ENCODE data around the gene NCOR2.
A peak's percentile ranks its signal among the peaks of the same experiment; 100 is the strongest.

NCOR2 gene
- total RNA-seq = 37.2 to 60.7 reads per million in 2 donors

DNA sequence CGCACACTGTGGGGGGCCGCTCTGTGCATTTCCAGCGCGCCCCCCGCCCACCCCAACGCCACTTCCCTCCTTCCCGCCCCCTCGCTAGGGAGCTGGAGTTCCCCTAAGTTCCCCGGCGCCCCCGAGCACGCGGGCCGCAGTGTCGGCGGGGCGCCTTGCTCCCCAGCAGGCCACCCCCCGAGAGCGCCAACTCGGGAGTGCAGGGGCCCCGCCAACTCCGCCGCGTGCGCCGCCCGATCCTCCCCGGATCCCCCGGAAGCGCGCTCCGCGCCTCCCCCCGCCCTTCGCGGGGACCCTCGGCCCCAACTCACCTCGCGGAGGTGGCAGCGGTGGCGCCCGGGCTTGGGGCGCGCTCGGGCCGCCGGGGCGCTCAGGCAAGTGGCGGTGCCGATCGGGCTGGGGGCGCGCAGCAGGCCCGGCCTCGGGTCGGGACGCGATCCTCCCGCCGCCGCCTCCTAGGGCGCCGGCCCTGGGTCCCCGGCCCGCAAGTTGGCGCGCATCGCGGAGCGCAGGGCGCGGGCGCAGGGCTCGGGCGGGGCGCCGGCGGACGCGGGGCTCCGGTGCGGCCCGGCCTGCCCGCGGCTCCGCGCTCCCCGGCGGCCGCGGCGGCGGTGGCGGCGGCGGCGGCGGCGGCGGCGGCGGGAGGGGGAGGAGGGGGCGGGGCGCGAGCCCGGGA, at the start of gene NCOR2:
Gene NCOR2 (minus strand): TSS at position 616 of the 676 bp plus-strand sequence. CDS start 72,361 bp downstream, outside the sequence.
- DNase-seq = peak; percentile 40

DNA sequence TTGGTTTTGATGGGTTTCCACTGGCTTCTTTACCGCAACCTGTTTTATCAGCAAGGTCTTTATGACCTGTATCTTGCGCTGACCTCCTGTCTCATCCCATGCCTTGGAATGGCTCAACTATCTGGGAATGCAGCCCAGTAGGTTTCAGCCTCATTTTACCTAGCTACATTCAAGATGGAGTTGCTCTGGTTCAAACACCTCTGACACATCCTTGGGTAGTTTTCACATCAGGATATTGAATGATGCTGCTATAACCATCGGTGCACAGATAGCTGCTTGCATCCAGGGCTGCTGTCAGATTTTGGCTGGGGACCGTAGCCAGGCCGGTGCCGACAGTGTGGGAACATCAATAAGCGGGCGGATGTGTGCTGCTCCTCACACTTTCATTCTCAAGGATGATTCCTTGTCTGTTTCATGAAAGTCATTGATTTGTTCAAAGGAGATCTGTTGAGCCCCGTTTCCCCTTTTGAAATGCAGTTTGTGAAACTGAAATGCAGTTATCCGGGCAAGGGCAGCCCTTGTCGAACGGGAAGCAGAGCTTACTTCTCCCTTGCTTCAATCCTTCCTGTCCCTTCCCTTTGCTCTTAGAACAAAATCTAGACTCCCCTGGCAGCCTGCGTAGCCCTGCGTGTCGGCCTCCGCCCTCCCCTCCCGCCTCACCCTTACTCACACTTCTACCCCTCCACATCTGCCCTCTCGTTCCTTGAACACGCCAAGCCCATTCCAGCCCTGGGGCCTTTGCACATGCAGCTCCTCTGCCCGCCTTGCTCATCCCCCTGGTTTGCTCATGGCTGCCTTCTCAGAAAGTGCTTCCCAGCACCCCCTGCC, 49.2 kb upstream of the NCOR2 start:
- no peak for DNase-seq

DNA sequence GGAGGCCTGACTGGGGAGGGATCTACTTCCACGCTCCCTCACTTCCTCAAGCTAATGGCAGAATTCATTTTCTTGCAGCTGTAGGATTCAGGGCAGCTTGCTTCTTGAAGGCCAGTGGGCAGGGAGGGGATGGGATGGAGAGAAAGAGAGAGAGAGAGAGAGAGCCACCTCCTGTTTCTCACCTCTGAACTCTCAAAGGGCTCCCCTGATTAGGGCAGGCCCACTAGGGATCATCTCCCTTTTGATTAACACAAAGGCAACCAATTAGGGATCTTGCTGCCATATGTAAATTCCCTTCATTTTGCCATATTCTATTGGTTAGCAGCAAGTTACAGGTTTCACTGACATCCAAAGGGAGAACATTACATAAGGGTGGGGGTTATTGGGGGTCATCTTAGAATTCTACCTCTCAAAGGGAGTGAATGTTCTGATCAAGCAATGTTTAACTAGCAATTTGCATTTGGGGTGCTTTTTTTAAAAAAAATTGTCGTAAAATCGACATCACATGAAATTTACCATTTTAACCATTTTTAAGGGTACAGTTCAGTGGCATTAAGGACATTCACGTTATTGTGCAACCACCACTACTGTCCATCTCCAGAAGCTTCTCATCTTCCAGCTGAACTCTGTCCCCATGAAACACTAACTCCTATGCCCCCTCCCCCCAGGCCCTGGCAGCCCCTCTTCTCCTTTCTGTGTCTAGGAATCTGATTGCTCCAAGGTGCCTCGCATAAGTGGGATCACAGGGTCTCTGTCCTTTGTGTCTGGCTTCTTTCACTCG, 47.3 kb upstream of the NCOR2 start:
- DNase-seq = no peak

DNA sequence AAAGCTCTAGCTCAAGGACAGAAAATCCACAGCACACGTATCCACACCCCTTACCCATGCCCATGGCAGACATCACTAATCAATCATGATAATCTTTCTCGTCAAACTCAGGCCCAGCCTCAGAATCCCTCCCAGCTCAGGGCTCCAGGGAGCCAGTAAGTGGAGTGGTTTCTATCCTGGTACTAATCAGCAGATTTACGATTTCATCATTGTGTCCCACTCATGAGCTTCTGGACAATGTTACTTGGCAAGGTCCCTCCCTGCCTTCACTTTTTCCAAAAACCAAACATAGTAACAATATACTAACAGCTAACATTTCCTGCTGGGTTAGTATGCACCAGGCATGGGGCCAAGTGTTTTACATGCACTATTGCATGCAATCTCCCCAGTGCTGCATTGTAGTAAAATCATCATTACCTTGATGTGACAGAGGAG, 45.8 kb upstream of the NCOR2 start:
- no peak for DNase-seq

DNA sequence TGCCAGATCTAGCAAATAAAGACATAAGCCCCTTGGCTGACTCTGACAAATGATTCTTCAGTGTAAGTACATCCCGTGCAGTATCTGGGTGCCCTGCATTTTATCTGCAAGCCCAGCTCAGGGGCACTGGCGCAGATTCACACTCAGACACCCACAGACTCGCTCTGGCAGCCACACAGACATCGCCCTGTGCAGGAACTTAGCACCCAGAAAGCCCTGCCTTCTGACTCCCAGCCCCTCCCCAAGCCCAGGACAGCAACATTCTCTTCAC, 44.9 kb upstream of the NCOR2 start:
- no peak for DNase-seq

DNA sequence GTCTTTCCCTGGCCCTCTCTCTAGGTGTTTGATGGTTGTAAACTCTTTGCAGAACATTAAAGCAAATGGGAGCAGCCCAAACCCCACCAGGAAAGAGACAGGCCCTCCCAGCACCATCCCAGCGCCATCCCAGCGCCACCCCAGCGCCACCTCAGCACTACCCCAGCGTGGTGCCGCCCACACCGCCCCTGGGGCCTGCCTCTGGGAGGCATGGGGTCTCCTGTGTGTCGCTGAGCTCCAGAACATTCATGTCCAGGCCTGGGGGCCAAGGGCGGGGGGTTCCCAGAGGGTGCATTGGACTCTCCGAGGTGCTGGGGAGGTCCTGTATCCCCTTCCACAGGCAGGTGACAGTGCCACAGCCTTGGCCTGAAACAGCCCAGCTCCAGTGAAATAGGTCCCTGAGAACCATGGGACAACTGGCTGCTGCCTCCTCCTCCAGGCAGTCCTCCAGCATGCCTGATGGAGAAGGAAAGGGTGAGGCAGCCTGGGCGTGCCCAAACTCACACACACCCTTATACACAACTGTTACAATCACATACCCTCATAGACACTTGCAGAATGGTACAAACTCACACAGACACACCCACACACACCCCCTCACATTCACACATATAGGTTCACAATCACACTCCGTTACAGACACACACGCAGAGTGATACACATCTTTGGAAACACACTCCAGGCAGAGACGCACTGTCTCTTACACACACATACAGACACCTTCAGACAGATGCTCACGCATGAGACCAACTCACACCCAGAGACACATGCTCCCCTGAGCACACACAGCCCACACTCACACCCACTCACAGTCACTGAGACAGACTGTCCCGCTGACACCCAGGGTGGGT, 44.4 kb upstream of the NCOR2 start:
- DNase-seq = no peak

DNA sequence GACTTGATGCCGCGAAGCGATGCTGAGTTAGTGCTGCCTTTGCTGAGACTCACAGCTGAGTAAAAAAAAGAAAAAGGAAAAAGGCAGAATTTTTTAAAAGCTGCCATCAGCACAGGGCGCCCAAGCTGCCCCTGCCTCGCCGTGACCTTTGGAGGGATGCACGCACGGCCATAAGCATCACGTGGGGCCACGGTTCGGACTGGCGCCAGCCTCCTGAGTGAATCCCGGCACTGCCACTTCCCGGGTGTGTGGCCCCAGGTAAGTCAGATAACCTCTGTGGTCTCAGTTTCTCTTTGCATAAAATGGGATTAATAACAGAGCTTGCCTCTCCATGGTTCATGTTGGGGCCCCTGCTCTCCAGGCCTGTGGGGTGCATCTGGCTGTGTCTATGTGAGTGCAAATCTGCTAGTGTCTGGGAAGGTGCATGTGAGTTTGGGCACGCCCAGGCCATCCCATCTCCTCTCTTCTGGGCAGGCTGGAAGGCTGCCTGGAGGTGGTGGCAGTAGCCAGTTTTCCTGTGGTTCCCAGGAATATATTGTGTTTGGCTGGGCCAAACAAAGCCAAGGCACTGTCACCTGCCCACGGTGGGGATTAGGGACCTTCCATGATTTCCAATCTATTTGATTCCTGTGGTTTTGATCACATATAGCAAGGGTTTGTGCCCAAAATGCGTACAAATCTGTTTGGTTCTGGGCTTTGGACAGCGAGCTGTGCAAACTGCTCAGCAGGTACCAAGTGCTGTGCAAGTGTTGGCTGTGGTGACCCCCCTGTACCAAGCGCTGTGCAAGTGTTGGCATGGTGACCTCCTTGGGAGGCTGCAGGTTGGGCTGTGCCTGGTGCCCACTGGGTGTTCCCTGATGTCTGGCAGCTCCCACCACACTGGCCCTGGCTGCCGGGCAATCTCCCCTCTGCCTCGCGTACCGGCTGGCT, 43.5 kb upstream of the NCOR2 start:
- DNase-seq = no peak

DNA sequence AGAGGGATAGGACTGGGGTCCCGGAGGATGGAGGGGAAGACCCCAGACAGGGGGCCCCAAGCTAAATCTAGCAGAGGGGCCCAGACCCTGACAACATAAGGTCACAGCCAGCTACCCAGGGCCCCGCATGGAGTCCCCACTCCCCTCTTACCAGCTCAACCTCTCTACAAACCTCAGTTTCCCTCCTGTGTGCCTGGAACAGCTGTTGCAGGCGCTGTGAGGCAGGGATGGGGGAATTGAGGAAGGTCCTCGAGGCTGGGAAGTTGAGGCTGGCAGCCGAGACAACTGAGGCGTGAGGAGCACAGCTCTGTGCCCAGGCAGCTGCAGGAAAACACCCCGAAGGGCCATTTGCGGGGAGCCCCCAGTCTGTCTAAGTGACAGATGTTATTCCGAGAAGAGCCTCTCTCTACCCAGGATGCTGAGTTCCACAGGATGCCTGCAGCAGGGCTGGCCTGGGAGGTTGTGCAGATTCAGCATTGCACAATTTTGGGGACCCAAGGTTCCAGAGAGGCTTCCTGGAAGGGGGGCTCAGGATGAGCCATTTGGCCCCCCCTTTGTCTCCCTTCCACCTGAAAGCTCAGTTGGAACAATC, 42.7 kb upstream of the NCOR2 start:
- DNase-seq = no peak

DNA sequence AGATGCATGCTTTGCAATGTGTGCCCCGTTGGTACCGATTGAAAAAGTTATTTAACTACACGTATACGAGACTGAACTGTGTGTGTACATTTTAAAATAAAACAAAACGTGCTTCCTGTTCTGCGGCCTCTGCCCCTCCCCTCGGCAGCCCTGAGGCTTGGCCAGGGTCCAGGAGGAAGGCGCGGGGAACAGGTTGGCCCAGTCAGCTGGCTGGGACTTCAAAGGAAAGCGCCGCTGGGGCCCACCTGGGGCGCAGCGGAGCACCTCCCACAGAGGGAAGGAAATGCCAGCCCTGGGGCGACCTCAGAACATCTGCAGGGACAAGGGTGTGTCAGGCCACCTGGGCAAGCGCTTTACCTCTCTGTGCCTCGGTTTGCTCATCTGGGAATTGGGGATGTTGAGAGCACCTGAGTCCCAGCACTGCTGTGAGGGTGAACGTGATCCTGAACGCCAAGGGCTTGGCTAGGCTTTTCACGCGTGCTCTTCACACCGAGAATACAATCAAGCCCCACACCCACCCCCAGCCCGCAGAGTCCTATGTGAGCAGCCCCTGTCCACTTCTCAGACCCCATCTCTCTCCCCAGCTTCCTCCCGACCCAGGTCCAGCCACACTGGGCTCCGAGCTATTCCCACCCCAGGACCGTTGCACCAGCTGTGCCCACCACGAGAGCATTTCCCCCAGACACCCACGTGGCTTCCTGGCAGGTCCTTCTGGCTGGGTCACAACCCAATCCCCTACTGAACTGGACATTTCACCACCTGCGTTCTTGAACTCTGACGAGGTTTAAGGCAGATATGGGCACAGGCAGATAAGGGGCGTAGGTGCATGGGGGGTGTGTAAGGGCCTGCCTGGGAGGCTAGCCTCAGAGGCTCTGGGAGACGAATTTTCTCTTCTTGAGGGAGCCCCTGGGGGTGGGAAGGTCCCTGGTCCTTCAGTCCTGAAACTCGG, 41.9 kb upstream of the NCOR2 start:
- DNase-seq = peak; percentile 53

DNA sequence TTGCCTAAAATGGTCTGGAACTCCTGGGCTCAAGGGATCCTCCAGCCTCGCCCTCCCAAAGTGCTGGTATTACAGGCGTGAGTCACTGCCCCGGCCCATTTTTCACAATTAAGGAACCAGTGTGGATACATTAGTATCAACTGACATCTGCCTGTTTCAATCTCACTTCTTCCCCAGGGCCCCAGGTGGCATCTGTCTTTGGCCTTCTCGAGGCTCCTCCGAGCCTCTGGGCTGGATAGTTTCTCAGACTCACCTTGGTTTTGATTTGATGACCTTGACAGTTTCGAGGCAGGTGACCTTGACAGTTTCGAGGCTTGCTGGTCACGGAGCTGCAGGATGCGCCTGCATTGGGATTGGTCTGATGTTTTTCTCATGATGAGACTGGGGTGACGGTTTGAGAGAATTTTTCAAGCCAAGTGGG, 41.0 kb upstream of the NCOR2 start:
- no peak for DNase-seq

DNA sequence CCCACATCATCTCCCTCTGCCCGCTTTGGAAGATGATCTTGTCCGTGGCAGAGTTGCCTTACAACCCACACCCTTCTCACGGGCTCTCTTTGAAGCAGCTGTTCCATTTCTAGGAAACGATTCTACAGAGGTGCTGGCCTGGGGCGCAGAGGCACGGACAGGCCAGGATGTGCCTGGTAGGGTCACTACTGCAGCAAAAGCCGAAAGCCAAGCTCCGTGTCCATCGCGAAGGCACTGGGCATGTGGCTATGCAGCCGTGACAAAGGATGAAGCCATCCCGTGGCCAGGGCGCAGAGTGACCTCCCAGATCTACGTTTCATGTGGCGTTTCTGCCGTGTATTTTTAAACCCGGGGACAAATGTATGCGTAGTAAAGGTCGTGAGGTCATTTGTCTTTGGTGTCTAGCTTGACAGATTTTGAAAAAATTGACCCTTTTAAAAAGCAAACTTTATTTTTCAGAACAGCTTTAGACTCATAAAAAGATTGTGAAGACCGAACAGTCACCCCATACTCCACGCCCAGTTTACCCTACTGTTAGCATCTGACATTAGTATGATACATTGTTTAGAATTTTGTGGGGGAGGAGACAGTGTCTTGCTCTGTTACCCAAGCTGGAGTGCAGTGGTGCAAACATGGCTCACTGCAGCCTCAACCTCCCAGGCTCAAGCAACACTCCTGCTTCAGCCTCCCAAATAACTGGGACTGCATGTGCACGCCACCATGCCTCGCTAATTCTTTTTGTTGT, 40.4 kb upstream of the NCOR2 start:
- DNase-seq = no peak

DNA sequence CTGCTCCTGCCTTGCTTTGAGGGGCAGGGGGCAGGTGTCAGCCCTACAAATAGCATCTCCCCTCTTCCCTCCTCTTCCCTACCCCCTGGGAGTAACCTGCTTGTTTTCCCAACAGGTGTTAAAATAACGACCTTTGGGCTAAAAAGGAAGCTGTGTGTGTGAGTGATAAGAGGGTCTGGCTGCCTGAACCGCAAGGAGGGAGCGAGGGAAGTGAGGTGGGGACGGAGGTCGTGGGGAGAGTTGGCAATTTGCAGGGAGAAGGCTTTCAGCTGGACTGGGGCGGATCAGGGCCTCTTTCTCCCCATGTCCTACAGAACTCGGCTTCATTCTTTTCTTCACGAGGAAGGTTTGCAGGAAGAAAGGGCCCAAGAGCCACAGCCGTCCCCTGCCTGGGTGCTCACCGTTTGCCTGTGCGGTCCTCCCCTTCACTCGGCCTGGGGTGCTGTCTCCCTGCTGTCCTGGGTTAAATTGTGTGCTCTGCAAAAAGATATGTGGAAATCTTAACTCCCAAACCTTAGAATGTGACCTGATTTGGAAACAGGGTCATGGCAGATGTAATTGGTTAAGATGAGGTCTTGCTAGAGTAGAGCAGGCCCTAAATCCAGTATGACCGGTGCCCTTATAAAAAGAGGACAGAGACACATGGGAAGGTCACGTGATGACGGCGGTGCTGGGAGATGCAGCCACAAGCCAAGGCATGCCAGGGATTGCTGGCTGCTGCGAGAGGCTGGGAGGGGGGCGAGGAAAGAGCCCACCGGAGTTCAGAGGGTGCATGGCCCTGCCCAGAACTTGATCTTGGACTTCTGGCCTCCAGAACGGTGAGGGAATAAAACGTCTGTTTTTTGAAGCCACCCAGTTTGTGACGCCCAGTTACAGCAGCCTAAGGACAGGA, 38.7 kb upstream of the NCOR2 start:
- no peak for DNase-seq

DNA sequence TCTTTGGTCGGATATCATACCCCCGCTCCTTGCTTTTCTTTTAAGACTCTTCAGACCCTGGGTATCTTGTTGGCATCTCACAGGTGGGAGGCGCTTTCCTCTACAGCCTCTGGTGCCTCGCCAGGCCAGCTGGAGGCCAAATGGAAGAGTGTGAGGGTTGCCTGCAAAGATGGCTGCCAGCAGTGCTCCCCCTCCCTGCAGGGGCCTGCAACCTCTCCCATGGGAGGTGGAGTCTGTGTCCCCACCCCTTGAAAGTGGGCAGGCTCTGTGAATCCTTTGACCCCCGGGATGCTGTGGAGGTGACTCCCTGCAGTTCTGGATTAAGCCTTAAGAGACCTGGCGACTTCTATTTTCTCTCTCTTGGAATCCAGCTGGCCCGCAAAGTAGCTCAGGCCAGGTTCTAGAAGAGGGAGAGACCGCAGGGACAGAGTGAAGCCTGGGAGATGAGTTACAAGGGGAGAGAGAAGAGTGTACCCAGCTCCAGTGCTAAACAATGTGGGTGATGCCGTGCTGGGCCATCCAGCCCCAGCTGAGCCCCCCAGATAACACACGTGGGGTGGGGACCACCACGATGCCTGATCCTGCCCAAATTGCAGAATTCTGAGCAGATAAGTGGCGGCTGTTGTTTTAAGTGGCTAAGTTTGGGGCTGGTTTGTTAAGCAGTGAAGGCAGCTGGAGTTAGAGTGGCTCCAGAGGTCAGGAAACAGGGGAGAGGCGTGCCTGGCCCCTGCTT, 37.9 kb upstream of the NCOR2 start:
- DNase-seq = no peak

DNA sequence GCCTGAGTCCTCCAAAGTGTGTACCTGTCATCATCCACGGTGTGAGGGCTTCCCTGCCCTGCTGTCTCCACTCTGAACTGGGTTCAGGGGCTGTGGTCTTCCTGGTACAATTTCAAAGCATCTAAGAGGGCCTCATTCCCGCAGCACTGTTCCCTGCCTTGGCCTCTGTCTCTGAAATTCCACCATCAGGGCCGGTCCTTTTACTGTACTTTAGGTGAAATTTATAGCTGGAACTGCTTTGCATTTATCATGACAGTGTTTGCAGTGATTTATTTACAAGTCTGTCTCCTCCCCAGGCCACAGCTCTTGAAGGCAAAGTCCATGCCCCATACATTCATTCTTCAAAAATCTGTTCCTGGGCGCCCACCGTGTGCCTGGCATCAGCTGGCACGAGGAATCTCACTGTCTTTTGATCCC, 36.9 kb upstream of the NCOR2 start:
- DNase-seq = no peak

DNA sequence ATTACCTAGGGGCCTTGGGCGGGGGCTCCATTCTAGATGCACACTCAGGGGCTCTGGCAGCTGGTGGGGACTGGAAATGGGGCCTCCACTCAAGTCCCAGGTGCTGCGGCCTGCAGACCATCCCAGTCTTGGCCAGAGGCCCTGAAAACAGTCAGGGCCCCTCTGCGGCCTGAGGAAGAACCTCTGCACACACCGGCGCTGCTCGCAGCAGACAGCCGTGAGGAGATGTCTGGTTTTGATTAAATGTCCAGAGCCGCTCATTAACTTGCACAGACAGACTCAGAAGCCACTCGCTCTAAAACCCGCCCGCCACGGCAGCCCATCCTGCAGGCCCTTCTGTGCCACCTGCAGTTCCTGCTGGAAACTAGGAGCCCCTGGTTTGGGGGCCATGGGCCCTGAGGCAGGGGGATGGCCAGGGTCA, 36.4 kb upstream of the NCOR2 start:
- DNase-seq = no peak

DNA sequence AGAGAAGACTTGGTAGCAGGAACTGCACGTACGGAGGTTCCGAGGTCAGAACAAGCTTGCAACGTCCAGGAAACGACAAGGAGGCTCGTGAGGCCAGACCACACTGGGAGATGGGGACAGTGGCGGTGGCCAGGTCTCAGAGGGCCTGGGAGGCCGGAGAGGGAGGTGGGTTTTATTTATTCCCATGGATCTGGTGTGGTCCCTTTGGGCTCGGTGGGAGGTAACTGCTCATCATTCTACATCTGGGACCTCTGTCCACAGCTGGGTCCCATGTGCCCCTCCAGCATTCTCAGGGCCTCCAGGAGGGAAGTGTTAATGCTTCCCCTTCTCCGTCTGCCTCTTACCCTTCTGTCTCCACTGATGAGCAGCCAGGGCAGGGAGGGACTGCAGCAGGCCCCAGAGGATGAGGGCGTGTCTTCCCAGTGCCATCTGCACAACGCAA, 35.7 kb upstream of the NCOR2 start:
- no peak for DNase-seq

DNA sequence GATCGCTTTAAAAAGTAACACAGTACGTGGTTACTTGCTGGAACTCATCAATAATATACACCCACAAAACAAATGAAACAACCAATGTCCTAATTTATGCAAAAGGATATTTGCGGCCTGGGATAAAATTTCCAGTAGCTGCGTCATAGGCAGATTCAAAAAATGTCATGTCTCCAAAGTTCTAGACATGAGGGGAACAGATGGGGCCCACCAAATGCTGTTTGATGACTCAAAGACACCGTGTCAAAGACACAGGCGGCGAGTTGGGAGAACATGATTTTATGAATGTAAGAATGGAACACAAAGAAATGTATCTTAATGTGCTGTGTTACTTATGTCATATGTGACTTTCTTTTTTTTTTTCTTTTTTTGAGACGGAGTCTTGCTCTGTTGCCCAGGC, 34.3 kb upstream of the NCOR2 start:
- DNase-seq = no peak

Data from activated gamma-delta T cell (primary cell).